HepG2 (cell line): ENCODE measurements around the gene SPINK8. TPM values are rescaled to one million over a fixed set of nuclear protein-coding genes. Genes with fewer than 3 reads are reported as not detected.
A peak's percentile ranks its signal among the peaks of the same experiment; 100 is the strongest.

Source experiments
- ARID2 ChIP-seq: sonication (generic); formaldehyde crosslinking; IDR thresholded peaks from 2 replicates; pipeline ENCODE4 v1.8.1; 2022; ENCODE audit warnings: mild to moderate bottlenecking, missing genetic modification reagents, borderline replicate concordance
- HDAC2 ChIP-seq: sonication (generic); formaldehyde crosslinking; IDR thresholded peaks from 2 replicates; pipeline ENCODE4 v1.4.0; 2020; ENCODE audit warnings: missing genetic modification reagents
- HOXA7 ChIP-seq: sonication (generic); formaldehyde crosslinking; IDR thresholded peaks from 2 replicates; pipeline ENCODE4 v1.8.1; 2022; ENCODE audit warnings: mild to moderate bottlenecking, missing genetic modification reagents, moderate library complexity
- KDM2A ChIP-seq: sonication (generic); formaldehyde crosslinking; IDR thresholded peaks from 2 replicates; pipeline ENCODE4 v1.4.0; 2020; ENCODE audit warnings: low read depth, missing genetic modification reagents, borderline replicate concordance
- PCBP1 ChIP-seq: fragments of 200-400 bp; formaldehyde crosslinking; IDR thresholded peaks from 2 replicates; pipeline ENCODE4 v1.6.1; 2017; ENCODE audit warnings: mild to moderate bottlenecking, low read depth, low read length, borderline replicate concordance
- SMAD1 ChIP-seq: sonication (generic); formaldehyde crosslinking; IDR thresholded peaks from 2 replicates; pipeline ENCODE4 v1.4.0; 2020; ENCODE audit warnings: missing genetic modification reagents, low read depth, mild to moderate bottlenecking, borderline replicate concordance
- TARDBP ChIP-seq: sonication (generic); formaldehyde crosslinking; IDR thresholded peaks from 2 replicates; pipeline ENCODE4 v1.8.0; 2022; ENCODE audit warnings: mild to moderate bottlenecking, missing genetic modification reagents
- THYN1 ChIP-seq: sonication (generic); formaldehyde crosslinking; IDR thresholded peaks from 2 replicates; pipeline ENCODE4 v1.8.1; 2023; ENCODE audit warnings: low read depth, mild to moderate bottlenecking, moderate library complexity, missing genetic modification reagents, borderline replicate concordance
- ZFP41 ChIP-seq: sonication (generic); formaldehyde crosslinking; IDR thresholded peaks from 2 replicates; pipeline ENCODE4 v1.4.0; 2020; ENCODE audit warnings: mild to moderate bottlenecking, missing genetic modification reagents, borderline replicate concordance
- ZFY ChIP-seq: sonication (generic); formaldehyde crosslinking; IDR thresholded peaks from 2 replicates; pipeline ENCODE4 v1.4.0; 2020; ENCODE audit warnings: missing genetic modification reagents
- ZNF20 ChIP-seq: sonication (generic); formaldehyde crosslinking; IDR thresholded peaks from 2 replicates; pipeline ENCODE4 v1.4.0; 2020; ENCODE audit warnings: mild to moderate bottlenecking, moderate library complexity, missing genetic modification reagents
- ZNF263 ChIP-seq: sonication (generic); formaldehyde crosslinking; IDR thresholded peaks from 2 replicates; pipeline ENCODE4 v1.4.0; 2020; ENCODE audit warnings: missing genetic modification reagents
- ZNF274 ChIP-seq: sonication (generic); formaldehyde crosslinking; IDR thresholded peaks from 2 replicates; pipeline ENCODE4 v1.5.1; 2020; ENCODE audit warnings: mild to moderate bottlenecking, missing genetic modification reagents
- ZNF530 ChIP-seq: sonication (generic); formaldehyde crosslinking; IDR thresholded peaks from 2 replicates; pipeline ENCODE4 v1.5.0; 2020; ENCODE audit warnings: low read depth, mild to moderate bottlenecking, missing genetic modification reagents
- polyA plus RNA-seq, 8 experiments: library from polyadenylated mRNA; depleted of rRNA in 3 of 8; stranded (reverse) in 7 of 8; unstranded in 1 of 8; fragments of >200 nt; fragmentation: Illumina TruSeq in 4 of 8; extraction: Trizol in 4 of 8; gene quantifications; 2 replicates each; pipeline versions ENCODE4 v1.2.1 to v1.2.3, GENCODE V29; 2011 to 2016; ENCODE audit warnings: low read depth in 4 of 8, missing spikeins in 1 of 8, mixed read lengths in 1 of 8; ENCODE audit not compliant: insufficient read depth in 1 of 8
- total RNA-seq, 5 experiments: library from RNA; depleted of rRNA; stranded (reverse); fragments of >200 nt; fragmentation: Illumina TruSeq; extraction: Trizol; gene quantifications; 2 replicates each; pipeline ENCODE4 v1.2.3, GENCODE V29; 2016; ENCODE audit warnings: low read depth in 1 of 5
- TF ChIP-seq, protein P1 (sequence below): IDR thresholded peaks from 2 replicates; pipeline ENCODE4 v1.6.1; 2016; ENCODE audit warnings: missing compliant biosample characterization, missing genetic modification reagents, borderline replicate concordance
- TF ChIP-seq, protein P2 (sequence below): sonication (generic); formaldehyde crosslinking; IDR thresholded peaks from 2 replicates; pipeline ENCODE4 v1.5.0; 2020; ENCODE audit warnings: missing genetic modification reagents, mild to moderate bottlenecking, borderline replicate concordance
- TF ChIP-seq, protein P3 (sequence below): sonication (generic); formaldehyde crosslinking; IDR thresholded peaks from 2 replicates; pipeline ENCODE4 v1.5.0; 2020; ENCODE audit warnings: mild to moderate bottlenecking, missing genetic modification reagents
- TF ChIP-seq, protein P4 (sequence below): sonication (generic); formaldehyde crosslinking; IDR thresholded peaks from 2 replicates; pipeline ENCODE4 v1.5.1; 2020; ENCODE audit warnings: missing genetic modification reagents, mild to moderate bottlenecking, borderline replicate concordance
- TF ChIP-seq, protein P5 (sequence below), 2 experiments: IDR thresholded peaks; 2 replicates each; pipeline ENCODE4 v1.6.1; 2011 to 2012; ENCODE audit warnings: low read length in 2 of 2, borderline replicate concordance in 1 of 2, low read depth in 1 of 2, mild to moderate bottlenecking in 1 of 2, moderate library complexity in 1 of 2

The SPINK8 gene
- total and polyA plus RNA-seq, 2 of the 13 experiments (the other 11 are each of a cell fraction or from before 2014, with no cell fraction given) = not detected

DNA sequence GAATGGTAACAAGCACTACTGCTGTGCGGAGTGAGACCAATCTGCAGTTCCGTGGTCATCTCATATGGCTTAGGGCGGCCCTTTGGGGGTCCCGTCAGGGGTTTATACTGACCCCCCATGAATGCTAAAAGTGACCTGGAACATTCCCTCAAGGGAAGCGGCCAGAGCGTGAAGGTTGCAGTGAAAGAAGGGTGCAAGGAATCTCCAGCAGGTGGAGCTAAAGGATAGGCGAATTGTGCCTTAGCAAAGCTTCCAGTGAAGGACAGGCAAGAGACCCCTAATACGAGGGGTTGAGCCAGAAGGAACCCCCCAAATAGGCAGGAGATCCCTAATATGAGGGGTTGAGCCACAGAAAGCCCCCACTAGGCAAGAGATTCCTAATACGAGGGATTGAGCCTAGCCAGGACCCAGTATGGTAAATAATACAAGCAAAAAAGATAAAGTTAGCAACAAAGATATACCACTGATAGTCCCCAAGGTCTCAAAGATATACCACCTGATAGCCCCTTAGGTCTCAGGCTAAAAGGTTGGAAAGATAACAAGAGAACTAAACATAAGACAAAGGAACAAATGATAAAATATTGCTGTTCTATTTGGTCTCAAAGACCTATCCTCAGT lies 59.8 kb downstream of the SPINK8 start (continued):
- no peak for TF ChIP-seq PCBP1
- TF ChIP-seq, protein P1, sequence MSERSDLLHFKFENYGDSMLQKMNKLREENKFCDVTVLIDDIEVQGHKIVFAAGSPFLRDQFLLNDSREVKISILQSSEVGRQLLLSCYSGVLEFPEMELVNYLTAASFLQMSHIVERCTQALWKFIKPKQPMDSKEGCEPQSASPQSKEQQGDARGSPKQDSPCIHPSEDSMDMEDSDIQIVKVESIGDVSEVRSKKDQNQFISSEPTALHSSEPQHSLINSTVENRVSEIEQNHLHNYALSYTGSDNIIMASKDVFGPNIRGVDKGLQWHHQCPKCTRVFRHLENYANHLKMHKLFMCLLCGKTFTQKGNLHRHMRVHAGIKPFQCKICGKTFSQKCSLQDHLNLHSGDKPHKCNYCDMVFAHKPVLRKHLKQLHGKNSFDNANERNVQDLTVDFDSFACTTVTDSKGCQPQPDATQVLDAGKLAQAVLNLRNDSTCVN (CRISPR knock-in tag) = no peak
- TF ChIP-seq TARDBP (CRISPR knock-in tag) = no peak
- TF ChIP-seq, protein P2, sequence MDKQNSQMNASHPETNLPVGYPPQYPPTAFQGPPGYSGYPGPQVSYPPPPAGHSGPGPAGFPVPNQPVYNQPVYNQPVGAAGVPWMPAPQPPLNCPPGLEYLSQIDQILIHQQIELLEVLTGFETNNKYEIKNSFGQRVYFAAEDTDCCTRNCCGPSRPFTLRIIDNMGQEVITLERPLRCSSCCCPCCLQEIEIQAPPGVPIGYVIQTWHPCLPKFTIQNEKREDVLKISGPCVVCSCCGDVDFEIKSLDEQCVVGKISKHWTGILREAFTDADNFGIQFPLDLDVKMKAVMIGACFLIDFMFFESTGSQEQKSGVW (CRISPR knock-in tag) = no peak
- no peak for TF ChIP-seq HDAC2 (CRISPR knock-in tag)
- TF ChIP-seq SMAD1 (CRISPR knock-in tag) = no peak
- TF ChIP-seq ZFP41 (CRISPR knock-in tag) = no peak
- peak; percentile 35; the same call in 1 of the 2 replicates for TF ChIP-seq KDM2A
- TF ChIP-seq, protein P3, sequence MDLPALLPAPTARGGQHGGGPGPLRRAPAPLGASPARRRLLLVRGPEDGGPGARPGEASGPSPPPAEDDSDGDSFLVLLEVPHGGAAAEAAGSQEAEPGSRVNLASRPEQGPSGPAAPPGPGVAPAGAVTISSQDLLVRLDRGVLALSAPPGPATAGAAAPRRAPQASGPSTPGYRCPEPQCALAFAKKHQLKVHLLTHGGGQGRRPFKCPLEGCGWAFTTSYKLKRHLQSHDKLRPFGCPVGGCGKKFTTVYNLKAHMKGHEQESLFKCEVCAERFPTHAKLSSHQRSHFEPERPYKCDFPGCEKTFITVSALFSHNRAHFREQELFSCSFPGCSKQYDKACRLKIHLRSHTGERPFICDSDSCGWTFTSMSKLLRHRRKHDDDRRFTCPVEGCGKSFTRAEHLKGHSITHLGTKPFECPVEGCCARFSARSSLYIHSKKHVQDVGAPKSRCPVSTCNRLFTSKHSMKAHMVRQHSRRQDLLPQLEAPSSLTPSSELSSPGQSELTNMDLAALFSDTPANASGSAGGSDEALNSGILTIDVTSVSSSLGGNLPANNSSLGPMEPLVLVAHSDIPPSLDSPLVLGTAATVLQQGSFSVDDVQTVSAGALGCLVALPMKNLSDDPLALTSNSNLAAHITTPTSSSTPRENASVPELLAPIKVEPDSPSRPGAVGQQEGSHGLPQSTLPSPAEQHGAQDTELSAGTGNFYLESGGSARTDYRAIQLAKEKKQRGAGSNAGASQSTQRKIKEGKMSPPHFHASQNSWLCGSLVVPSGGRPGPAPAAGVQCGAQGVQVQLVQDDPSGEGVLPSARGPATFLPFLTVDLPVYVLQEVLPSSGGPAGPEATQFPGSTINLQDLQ = no peak
- TF ChIP-seq ZNF530 (CRISPR knock-in tag) = no peak
- no peak for TF ChIP-seq ARID2 (CRISPR knock-in tag)
- TF ChIP-seq ZNF20 (CRISPR knock-in tag) = no peak
- no peak for TF ChIP-seq ZFY (CRISPR knock-in tag)
- TF ChIP-seq ZNF263 (CRISPR knock-in tag) = no peak
- TF ChIP-seq HOXA7 (CRISPR knock-in tag) = no peak
- TF ChIP-seq, protein P4, sequence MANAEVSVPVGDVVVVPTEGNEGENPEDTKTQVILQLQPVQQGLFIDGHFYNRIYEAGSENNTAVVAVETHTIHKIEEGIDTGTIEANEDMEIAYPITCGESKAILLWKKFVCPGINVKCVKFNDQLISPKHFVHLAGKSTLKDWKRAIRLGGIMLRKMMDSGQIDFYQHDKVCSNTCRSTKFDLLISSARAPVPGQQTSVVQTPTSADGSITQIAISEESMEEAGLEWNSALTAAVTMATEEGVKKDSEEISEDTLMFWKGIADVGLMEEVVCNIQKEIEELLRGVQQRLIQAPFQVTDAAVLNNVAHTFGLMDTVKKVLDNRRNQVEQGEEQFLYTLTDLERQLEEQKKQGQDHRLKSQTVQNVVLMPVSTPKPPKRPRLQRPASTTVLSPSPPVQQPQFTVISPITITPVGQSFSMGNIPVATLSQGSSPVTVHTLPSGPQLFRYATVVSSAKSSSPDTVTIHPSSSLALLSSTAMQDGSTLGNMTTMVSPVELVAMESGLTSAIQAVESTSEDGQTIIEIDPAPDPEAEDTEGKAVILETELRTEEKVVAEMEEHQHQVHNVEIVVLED (CRISPR knock-in tag) = no peak
- TF ChIP-seq THYN1 (CRISPR knock-in tag) = no peak
- TF ChIP-seq, protein P5, sequence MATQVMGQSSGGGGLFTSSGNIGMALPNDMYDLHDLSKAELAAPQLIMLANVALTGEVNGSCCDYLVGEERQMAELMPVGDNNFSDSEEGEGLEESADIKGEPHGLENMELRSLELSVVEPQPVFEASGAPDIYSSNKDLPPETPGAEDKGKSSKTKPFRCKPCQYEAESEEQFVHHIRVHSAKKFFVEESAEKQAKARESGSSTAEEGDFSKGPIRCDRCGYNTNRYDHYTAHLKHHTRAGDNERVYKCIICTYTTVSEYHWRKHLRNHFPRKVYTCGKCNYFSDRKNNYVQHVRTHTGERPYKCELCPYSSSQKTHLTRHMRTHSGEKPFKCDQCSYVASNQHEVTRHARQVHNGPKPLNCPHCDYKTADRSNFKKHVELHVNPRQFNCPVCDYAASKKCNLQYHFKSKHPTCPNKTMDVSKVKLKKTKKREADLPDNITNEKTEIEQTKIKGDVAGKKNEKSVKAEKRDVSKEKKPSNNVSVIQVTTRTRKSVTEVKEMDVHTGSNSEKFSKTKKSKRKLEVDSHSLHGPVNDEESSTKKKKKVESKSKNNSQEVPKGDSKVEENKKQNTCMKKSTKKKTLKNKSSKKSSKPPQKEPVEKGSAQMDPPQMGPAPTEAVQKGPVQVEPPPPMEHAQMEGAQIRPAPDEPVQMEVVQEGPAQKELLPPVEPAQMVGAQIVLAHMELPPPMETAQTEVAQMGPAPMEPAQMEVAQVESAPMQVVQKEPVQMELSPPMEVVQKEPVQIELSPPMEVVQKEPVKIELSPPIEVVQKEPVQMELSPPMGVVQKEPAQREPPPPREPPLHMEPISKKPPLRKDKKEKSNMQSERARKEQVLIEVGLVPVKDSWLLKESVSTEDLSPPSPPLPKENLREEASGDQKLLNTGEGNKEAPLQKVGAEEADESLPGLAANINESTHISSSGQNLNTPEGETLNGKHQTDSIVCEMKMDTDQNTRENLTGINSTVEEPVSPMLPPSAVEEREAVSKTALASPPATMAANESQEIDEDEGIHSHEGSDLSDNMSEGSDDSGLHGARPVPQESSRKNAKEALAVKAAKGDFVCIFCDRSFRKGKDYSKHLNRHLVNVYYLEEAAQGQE (IDR thresholded peaks at IDR 0.05; ENCODE audit: borderline replicate concordance in 1 of 2, low read depth in 1 of 2, low read length in 2 of 2) = no peak
- TF ChIP-seq ZNF274 (CRISPR knock-in tag) = 0 out of 2 replicates have a peak, but pooled peaks have one; percentile 21
